Fibroblast of skin of scalp (primary cell): ENCODE results near the gene TMEM54.
A peak's percentile ranks its signal among the peaks of the same experiment; 100 is the strongest.
"Not testable (repeated sequence)": the region's sequence is repeated elsewhere in the genome, so short reads cannot be mapped to it uniquely, and the experiment has no call there.

Experiments used
- DNase-seq: peaks from one replicate; pipeline ENCODE4 v3.0.0-alpha.2; 2013

TMEM54 gene

DNA sequence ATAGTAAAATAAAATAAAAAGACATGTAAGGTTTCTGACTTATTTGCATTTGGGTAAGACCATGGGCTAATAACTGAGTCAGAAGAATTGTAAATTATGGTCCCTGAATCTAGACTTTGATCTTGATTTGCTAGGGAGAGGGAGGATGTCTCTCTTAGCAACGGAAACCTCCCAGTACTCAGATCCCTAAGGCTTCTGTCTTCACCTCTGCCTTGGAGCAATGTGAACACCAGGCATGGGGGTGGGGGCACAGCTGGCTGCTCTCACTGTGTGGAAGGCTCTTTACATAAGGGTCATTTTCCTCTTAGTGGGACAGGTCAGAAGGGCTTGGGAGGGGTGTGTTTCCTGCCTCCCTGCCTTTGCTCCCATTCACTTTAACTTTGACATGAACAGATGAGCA, 17.0 kb upstream of the TMEM54 start:
- no peak for DNase-seq

DNA sequence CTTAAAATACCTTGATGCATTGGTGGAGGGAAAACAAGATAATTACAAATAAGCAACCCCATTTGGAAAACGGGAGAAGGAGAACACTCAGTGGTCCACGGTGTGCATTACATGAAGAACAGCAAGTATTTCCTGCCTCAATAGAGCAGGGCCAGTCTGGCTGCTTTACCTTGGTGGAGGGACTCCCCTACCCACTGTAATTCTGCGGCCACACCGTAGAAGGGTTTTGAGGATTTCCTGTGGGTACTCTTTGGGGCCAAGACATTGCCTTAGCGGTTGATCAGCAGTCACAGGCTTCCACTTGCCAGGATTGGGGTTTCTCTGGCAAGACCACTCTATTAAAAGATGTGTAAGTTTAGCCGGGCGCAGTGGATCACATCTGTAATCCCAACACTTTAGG, 16.3 kb upstream of the TMEM54 start:
- no peak for DNase-seq

DNA sequence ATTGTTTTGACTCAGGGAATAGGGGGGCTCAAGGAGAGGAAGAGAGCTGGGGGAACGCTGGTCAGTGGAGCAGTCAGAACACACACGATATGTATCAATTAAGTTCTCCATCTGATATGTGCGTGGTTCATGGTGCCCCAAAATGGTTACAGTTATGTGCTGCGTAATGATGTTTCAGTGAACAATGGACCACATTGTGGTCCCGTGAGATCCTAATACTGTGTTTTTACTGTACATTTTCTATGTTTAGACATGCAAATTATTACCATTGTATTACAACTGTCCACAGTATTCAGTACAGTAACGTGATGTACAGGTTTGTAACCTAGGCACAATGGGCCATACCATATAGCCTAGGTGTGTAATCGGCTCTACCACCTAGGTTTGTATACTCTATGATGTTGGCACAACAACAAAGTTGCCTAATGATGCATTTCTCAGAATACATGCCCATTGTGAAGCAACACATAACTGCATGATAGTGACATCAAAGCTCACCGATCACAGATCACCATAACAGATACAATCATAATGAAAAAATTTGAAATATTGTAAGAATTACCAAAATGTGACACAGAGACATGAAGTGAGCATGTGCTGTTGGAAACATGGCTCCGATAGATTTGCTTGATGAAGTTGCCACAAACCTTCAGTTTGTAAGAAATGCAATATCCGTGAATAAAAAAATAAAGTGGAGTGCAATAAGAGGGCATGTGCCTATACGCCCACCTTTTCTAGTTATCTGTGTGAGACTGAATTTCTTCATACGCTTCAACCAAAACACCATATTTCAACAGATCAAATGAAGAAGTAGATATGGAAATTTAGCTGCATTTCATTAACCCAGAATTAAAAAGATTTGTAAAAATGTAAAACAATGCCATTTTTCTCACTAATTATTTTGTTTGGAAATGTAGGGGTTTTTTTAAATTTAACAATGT, 14.8 kb upstream of the TMEM54 start:
- DNase-seq: peak; percentile 29

DNA sequence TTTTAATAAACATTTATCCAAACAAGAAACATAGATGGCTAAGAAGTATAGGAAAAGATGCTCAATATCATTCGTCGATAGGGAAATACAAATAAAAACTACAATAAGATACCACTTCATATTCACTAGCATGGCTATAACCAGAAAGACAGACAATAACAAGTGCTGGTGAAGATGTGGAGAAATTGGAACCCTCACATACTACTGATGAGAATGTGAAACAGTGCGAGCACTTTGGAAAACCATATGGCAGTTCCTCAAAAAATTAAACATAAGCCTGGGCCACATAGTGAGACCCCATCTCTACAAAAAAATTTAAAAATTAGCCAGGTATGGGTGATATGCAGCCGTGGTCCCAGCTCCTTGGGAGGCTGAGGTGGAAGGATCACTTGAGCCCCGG, 9.1 kb upstream of the TMEM54 start:
- DNase-seq: no peak

DNA sequence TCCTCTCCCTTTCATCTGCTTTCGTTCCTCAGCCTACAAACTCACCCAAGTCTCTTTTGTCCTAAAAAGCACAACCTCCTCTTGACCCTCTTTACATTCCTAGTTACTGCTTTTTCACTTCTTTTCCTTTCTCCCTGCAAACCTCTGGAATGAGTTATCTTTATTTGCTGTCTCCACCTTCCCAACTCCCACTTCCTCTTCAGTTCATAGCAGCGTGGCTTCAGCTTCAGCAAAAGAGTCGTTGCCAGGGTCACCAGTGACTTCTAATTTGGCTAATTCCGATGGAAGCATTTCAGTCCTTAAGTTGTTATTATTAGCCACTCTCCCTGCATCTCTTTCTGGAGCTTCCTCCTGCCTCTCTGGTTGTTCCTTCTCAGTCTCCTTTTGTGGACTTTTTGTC, 6.2 kb upstream of the TMEM54 start:
- DNase-seq: peak; percentile 48

DNA sequence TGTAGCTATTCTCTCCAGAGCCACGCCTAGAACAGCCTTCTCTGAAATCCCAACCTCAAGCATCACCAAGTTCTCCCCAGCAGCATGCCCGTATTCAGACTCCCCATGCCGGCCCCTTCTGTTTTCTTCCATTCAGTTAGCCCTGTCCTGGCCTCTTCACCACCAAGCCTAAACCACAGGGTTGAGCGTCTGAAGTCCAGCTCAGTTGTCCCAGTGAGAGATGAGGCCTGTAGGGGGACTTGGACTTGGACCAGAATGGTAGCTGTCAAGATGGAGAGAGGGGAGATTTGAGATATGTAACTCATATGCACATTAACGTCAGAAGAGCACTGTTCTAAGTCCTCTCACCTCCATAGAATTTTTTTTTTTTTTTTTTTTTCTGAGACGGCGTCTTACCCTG, 5.5 kb upstream of the TMEM54 start:
- no peak for DNase-seq

DNA sequence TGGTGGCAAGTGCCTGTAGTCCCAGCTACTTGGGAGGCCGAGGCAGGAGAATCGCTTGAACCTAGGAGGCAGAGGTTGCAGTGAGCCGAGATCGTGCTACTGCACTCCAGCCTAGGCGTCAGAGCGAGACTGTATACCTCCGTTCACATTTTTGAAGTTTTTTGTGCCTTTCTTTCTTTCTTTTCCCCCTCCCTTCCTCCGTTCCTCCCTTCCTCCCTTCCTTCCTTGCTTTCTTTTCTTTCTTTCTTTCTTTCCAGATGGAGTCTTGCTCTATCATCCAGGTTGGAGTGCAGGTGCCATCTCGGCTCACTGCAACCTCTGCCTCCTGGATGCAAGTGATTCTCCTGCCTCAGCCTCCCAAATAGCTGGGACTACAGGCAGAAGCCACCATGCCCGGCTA, 4.4 kb upstream of the TMEM54 start:
- DNase-seq: not testable (repeated sequence)

DNA sequence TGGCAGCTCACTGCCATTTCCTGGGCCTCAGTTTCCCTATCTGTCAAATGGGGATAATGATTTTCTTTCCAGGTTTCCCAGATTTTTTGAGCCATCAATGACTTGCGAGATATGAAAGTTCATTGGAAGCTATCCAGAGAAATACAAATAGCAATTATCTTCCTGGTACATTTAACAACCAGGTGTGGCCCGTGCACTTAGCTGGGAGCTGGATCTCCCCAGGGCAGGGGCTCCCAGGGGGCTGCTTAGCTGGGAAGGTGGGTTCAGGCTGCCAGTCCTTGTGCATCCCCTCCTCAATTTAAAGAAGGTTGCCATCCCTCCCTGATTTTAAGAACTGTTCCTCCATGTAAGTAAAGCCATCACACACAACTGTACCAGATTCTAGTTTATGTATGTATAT, 3.6 kb upstream of the TMEM54 start:
- no peak for DNase-seq

DNA sequence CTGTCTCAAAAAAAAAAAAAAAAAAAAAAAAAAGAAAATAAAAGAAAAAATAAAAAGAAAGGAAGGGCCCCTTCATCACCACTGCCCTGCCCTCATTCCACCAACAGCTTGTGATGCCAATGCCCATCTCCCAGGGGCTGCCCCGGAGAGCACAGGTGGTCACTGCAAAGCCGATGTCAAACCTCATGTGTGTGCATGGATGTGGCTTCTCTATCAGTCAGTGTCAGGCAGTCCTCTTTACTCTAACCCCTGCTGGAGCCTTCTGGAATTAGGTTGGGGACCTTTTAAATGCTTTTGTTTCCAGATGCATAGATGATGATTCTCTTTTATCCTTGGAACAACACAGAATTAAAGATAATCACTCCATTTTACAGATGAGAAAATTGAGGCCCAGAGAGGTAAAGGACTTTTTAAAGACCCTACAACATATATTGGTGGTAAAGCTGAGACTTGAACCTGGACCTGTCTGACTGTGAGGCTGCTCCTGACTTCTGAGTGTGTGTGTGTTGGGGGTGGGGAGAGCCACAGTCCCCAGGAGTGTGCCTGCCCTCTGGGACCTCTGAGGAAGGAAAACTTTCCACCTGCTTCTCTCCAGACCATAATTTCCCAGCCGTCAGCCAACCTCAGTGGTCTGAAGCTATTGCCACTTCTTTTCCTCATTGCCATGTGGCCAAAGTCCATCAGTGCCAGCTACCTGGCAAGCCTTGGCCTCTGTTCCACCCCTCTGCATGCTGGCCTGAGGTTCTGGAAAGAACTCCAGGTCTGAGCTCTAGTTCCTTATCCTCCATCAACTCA, 3.0 kb upstream of the TMEM54 start:
- DNase-seq: no peak

DNA sequence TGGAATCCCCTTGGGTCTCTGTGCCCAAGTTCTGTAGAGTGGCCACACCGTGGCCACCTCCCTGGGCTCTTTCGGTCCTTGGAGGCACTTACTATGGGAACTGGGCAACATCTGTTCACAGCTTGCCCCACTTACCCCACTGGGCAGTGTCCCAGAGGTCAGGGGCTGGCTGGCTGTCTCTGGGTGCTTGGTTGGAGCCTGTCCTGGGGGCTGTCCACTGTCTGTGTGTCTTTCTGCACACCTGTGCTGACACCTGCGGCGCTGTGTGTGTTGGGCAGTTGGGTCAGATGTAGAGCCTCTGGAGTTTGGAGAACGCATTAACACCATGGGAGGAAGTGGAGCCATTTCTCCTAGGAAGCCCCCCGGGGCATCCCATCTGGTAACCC, 1.3 kb upstream of the TMEM54 start:
- no peak for DNase-seq

DNA sequence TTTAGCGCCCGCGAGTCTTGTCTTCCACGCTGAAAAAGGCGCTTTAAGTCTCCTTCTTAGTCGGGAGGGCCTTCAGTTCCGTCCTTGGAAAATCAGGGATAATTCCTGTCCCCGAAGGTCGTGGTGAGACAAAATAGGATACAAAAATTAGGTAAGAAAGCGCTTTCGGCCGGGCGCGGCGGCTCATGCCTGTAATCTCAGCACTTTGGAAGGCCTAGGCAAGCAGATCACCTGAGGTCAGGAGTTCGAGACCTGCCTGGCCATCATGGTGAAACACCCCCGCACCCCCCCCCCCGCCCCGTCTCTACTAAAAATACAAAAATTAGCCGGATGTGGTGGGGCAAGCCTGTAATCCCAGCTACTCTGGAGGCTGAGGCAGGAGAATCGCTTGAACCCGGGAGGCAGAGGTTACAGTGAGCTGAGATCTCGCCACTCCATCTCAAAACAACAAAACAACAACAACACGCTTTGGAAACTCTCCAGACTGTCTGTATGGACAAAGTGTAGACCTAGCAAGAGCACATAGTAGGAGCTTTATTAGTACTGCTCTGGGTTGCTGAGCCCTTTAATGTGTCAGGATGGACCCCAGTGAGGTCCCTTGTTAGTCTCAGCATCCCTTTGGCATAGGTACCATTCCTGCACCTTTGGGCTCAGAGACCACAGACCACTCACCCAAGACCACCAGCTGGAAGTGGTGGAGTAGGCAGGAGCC, 790 bp upstream of the TMEM54 start:
- DNase-seq: no peak

DNA sequence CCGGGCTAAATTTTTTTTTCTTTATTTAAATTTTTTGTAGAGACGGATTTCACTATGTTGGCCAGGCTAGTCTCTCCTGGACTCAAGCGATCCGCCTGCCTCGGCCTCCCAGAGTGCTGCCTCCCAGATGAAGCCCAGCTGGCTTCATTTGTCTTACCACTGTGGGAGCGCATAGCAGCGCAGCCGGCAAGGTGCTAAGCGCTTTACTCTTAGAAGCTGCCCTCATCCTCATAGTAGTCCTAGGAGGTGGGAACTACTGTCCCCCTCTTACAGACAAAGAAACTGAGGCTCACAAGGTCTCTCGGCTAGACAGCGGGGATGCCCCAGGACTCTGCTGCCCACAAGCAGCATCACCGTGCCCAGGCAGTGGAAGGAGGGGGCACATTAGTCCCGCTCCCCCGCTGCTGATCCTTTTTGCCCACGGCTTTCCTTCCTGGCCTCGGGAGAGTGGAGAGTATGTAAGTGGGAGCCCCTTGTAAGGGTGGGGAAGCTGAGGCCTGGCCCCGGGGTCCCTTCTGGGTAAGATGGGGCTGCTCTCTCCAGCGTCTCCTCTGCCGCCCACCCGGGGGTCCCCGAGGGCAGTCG, 726 bp downstream of the TMEM54 start:
- no peak for DNase-seq

DNA sequence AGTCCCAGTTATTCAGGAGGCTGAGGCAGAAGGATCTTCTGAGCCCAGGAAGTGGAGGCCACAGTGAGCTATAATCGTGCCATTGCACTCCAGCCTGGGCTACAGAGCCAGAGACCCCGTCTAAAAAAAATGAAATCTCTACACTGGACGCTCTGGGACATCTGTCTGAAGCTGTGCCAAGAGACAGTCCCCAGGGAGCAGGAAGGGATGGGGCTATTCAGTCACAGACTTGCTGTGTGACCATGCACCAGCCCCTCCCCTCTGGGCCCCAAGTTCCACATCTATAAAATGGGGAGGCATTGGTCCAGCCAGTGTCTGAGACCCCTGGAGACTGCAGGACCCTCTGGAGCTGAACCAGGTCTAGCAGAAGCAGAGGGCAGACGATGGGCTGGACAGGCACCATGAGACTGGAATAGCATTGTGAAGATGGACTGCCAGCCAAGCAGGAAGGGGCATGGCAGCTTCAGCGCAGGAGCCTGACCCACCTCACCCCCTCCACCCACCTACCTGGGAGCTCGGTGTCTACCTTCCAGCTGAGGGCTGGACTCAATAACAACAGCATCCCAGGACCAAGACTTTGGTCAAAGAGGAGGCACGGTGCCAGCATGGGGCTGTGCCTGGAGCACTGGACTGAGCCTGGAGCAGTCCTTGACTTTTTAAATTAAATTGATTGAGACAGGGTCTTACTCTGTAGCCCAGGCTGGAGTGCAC, 1.4 kb downstream of the TMEM54 start:
- DNase-seq: no peak

DNA sequence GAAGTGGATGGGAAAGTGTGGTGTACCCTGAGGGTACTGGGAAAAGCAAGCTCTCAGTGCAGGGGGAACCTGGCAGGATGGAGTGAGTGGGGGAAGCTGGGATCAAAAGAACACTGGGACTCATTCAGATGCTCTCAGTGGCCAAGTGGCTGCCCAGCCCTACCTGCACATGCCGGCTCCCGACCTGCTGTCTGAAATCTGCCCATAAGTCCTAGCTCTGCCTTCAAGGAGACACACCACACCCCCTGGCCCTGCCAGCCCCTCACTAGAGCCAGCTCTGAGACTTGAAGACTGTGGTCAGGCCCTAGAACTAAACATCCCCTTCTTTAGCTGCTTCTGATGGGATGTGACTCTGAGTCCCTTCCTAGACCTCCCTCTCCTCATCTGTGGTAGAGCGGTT, 2.2 kb downstream of the TMEM54 start:
- no peak for DNase-seq

DNA sequence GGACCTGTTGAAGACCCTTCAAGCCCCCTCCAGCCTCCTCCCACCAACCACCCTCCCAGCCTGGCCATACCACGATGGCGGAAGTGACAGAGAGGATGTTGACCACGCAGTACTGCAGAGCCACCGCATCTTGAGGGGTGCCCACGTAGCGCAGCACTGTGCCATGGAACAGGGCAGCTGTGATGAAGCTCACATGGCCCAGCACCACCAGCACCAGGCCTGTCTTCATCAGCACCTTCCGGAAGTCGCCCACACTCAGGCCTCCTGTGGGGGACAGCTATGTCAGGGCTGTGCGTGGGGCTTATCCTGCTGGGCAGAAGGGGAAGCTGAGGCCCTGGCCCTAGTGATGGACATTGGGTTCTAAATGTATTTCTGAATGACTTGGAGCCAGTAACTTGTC, 3.1 kb downstream of the TMEM54 start:
- DNase-seq: no peak

DNA sequence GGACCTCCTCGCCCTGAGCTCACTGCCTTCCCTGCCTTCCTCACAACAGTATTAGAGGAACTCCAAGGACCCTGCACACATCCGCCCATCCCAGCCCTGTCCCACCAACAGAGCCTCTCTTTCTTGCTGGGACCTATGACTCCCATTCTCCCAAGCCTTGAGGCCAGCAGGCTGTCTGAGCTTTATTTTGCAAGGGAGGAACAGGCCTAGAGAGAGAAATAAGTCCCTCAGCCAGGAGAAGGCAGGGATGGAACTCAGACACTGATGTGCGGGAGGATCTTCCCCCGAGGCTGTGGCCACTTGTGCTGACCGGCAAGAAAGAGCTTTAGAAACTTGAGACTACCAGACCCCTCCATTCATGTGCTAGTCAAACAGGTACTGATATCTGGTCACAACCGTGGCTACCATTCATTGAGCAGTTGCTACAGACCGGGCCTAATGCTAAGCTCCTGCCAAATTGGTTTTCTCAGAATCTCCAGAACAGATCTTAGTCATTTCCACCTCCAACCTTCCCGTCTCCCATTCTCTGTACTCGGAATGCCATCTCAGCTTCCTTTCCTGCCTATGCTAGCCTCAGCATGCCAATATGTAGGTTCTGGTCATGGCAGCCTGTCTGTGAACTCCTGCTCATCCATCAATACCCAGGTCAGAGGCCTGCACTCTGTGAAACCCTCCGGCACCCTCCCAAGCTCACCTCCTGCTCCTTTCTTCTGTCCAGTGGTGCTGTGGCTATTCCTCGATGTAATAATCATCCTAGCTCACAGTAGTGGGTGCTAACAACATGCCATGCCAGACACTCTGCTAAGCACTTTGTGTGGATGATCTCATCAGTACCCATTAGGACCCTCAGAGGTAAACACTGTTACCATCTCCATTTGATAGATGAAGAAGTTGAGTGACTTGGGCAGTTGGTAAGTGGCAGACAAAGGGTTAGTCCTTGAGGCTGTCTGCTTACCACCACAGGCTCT, 3.8 kb downstream of the TMEM54 start:
- DNase-seq: no peak

DNA sequence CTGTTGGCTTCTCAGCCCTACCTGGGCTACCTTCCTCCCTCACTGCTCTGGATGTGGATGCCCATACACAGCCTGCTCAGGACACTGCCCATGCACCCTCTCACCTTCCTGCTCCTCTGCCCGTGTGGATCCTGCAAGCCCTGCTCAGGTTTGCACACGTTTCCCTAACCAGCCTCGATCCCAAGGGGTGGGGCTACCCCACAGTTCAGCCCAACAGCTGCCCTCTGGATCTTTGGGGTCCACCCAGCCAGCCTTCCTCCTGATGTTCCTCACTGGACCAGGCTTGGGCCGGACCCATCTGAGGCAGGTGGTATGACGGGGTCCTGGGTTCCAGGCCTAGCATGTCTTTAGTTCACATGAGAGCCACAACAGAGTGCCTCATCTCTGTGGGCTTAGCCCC, 4.7 kb downstream of the TMEM54 start:
- no peak for DNase-seq

DNA sequence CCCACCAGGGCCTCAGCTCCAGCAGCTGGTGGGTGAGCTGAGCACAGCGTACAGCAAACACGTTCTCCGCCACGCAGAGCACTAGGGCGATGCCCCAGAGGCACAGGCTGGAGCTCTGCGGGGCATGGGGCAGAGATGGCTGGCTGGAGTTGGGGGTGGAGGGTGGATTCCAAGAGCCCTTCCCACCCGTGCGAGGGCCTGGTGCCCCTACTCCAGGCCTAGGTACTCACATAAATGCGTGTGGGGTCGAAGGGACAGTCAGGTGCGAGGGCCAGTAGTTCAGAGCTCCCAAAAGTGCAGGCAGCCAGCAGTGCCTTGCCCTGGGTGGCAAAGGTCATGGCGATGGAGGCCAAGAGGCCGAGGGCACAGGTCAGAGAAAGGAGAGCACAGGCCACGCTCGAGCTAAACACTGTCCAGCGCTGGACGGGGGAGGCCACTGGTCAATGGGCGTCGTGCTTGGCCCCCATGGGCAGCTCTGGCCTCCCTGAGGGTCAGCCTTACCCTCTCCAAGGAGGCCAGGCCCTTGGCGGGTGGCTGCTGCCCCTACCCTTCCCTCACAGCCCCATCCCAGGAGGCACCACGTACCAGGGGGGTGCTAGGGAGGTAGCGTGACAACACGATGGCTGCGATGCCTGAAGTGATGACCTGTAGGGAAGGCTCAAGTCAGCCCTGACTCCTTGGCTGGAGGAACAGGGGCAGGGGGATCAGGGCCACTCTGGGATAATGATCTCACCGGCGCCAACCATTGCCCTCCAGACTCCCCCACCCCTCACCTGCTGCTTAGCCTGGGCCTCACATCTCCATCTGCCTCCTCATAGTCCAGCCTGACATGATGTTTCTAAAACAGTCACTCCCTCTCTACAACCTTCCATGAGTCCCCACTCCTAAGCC, 5.6 kb downstream of the TMEM54 start:
- DNase-seq: no peak

DNA sequence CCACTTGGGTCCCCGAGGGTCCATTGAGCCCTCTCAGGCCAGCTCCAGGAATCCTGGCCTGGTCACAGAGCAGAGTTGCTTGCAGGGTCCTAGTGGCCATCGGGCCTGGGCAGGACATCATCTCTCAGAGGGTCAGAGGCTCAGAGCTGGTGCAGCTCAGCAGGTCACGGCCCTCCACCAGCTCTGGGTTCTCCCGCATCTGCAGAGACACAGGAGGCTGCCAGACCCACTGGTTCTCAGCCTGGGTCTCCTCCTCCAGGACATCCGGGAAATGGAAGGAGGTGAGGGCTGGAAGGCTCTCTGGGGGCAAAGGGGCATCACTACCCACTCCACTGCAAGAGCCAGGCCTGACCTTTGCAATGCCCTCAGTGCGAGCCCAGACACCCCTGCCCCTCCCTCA, 6.5 kb downstream of the TMEM54 start:
- no peak for DNase-seq

DNA sequence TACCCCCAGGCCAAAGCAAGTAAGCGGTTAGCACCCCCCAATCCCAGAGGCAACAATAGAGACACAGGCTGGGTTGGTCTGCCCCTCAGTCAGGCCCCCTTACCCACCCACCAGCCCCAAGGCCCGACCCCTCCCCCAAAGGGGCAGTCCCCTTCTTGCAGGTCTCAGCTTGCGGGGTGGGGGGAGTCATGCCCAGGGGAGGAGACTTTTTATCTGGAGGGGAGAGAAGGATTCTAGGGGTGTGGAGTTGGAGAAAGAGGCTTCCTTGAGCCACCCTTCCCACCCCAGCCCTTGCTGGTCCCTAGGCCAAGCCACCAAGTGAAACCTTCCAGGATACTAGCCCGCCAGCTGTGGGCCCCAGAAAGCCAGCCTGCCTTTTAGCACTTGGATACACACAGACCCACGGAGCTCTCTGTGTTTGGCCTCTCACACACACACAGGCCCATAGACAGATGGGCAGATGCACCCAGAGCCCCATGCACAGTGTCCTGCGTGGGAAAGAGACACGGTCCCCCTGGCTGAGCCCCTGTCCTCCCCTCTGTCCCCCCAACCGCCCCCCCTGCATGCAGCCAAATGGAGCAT, 7.1 kb downstream of the TMEM54 start:
- no peak for DNase-seq
